Aorta (tissue), 5 donors: ENCODE results near the gene SLC25A25. TPM values are rescaled to one million over a fixed set of nuclear protein-coding genes. Genes with fewer than 3 reads are reported as not detected.
"Not testable (repeated sequence)": the region's sequence is repeated elsewhere in the genome, so short reads cannot be mapped to it uniquely, and the experiment has no call there.

Experiments used
- ATAC-seq: fragments of 200-7000 bp; cut with Tn5 transposase; one replicate; pipeline ENCODE4 v1.9.1; 2022; ENCODE audit warnings: moderate library complexity; ENCODE audit not compliant: low FRiP score
- DNase-seq, 2 donors: peaks; one replicate each; pipeline ENCODE4 v3.0.0-alpha.2; 2020
- H3K27ac ChIP-seq, 2 donors: one replicate each; pipeline ENCODE4 v1.5.1; 2013; ENCODE audit warnings: low read length in 2 of 2, mild to moderate bottlenecking in 2 of 2, moderate library complexity in 2 of 2, control low read depth in 1 of 2, inconsistent platforms in 1 of 2, low read depth in 1 of 2
- H3K27me3 ChIP-seq, 2 donors: one replicate each; pipeline ENCODE4 v1.6.1; 2013; ENCODE audit warnings: control low read depth in 1 of 2, low read length in 1 of 2, mild to moderate bottlenecking in 1 of 2, moderate library complexity in 1 of 2; ENCODE audit not compliant: insufficient read depth in 2 of 2, control insufficient read depth in 1 of 2
- H3K36me3 ChIP-seq, 2 donors: one replicate each; pipeline ENCODE4 v1.6.1; 2013; ENCODE audit warnings: control low read depth in 1 of 2, low read length in 1 of 2, mild to moderate bottlenecking in 1 of 2; ENCODE audit not compliant: insufficient read depth in 2 of 2, control insufficient read depth in 1 of 2
- H3K4me1 ChIP-seq, 2 donors: one replicate each; pipeline ENCODE4 v1.6.1; 2013; ENCODE audit warnings: low read length in 2 of 2, control low read depth in 1 of 2, mild to moderate bottlenecking in 1 of 2, moderate library complexity in 1 of 2; ENCODE audit not compliant: insufficient read depth in 2 of 2, control insufficient read depth in 1 of 2
- H3K4me3 ChIP-seq, 2 donors: one replicate each; pipeline ENCODE4 v1.5.1; 2013; ENCODE audit warnings: low read length in 2 of 2, control low read depth in 1 of 2, mild to moderate bottlenecking in 1 of 2
- H3K9me3 ChIP-seq: one replicate; pipeline ENCODE4 v1.6.1; 2013; ENCODE audit warnings: mild to moderate bottlenecking, low read length; ENCODE audit not compliant: control insufficient read depth
- WGBS, 2 donors: extraction: QIAGEN DNeasy Blood & Tissue Kit; methylation state at CpG; one replicate each; pipeline ENCODE4 v1.1.7; 2013; 5-methylcytosine and 5-hydroxymethylcytosine counted together
- intact Hi-C, 2 donors: fragments of 100-400 bp; cut with DNase I; formaldehyde crosslinking; loops; one replicate each; pipeline versions ENCODE4 v1.14.2 to v1.15.0; 2022
- polyA plus RNA-seq, 2 donors: library from polyadenylated mRNA; stranded (reverse); fragments of 200-250 nt; gene quantifications; one replicate each; pipeline ENCODE4 v1.2.3, GENCODE V29; 2013
- total RNA-seq, 2 donors: library from RNA; stranded (reverse); fragmentation: NEBNext Ultra II Directional; extraction: Animal tissue kit (Norgen Biotek cat#: 25700); gene quantifications; one replicate each; pipeline ENCODE4 v1.2.1, GENCODE V29; 2021
- donor health status: healthy with polysubstance abuse.
- donor health status: Bipolar disorder and iron deficiency.
- donor health status: DM: no; HTN: no; CAD: no.
- donor health status: DM: no; HTN: no; CAD: no.
- donor health status: DM: yes; HTN: yes; CAD: no.

Gene SLC25A25
- total and polyA plus RNA-seq, 4 donors, result 9.8 to 40.9 (median 15.3) TPM

GRCh38 chr9:128065907-128066712 is 1.9 kb upstream of the SLC25A25 start:
- WGBS, 2 donors, result 93 to 94% methylated on average over 18 of the region's 18 CpGs
- no peaks in the 10 kb centered on the region for H3K9me3 ChIP-seq
- DNase-seq (peak in 1 of 2 donors; percentile 60), ATAC-seq (no peak)
- H3K4me3 ChIP-seq, result peak overlapping the region in 1 of 2 donors; percentile 1
- peaks cover 0 to 2% of the 10 kb centered on the region in 2 donors for H3K4me1 ChIP-seq
- no peak overlapping the region for H3K27ac ChIP-seq
- H3K27me3 ChIP-seq, result no peaks in the 10 kb centered on the region
- peaks cover 0 to 1% of the 10 kb centered on the region in 2 donors for H3K36me3 ChIP-seq
- intact Hi-C loops, result no loop called here

- Histone ChIP-seq H3K9me3 (no peaks in the 10 kb centered on the region), H3K36me3 (peaks cover 0 to 1% of the 10 kb centered on the region in 2 donors), H3K4me1 (peaks cover 2% of the 10 kb centered on the region in 2 donors), H3K27ac (peak within 1 kb of the TSS; percentile 70 to 95), H3K4me3 (peak within 1 kb of the TSS; percentile 81 to 91), H3K27me3 (no peaks in the 10 kb centered on the region)
- intact Hi-C loops, result no loop called here
- WGBS, 2 donors, result 34 to 38% methylated on average over 52 to 54 of the region's 54 CpGs
- peak; percentile 91 for ATAC-seq
- peak; percentile 98 for DNase-seq
Observed at GRCh38 chr9:128066713-128067644, 1.1 kb upstream of the SLC25A25 start, which contains the start of gene NAIF1. NAIF1 (minus strand) TSS chr9:128067320; CDS start chr9:128067101, 219 bp downstream.

- intact Hi-C loops, result no loop called here
- H3K4me1 ChIP-seq, result peaks cover 2 to 7% of the 10 kb centered on the region in 2 donors
- peak overlapping the region; percentile 81 to 91 for H3K4me3 ChIP-seq
- no peaks in the 10 kb centered on the region for H3K36me3 ChIP-seq
- peak overlapping the region; percentile 70 to 95 for H3K27ac ChIP-seq
- DNase-seq, result peak; percentile 62 to 79
- ATAC-seq, result no peak
- H3K9me3 ChIP-seq, result no peaks in the 10 kb centered on the region
- no peaks in the 10 kb centered on the region for H3K27me3 ChIP-seq
- 0 to 1% methylated on average over 45 to 50 of the region's 50 CpGs for WGBS, 2 donors
Observed at GRCh38 chr9:128068386-128069205, 564 bp downstream of the SLC25A25 start.

- no peak overlapping the region for H3K4me3 ChIP-seq
- no peaks in the 10 kb centered on the region for H3K9me3 ChIP-seq
- no peaks in the 10 kb centered on the region for H3K36me3 ChIP-seq
- intact Hi-C loops, result no loop called here
- ATAC-seq (no peak), DNase-seq (no peak)
- no peaks in the 10 kb centered on the region for H3K27me3 ChIP-seq
- 17 to 21% methylated on average over 7 of the region's 7 CpGs for WGBS, 2 donors
- H3K27ac ChIP-seq, result peak overlapping the region; percentile 31 to 43
- H3K4me1 ChIP-seq, result peaks cover 2 to 9% of the 10 kb centered on the region in 2 donors
Observed at GRCh38 chr9:128070874-128071273, 2.8 kb downstream of the SLC25A25 start.

- peak overlapping the region in 1 of 2 donors; percentile 39 for H3K27ac ChIP-seq
- WGBS, 2 donors, result 90 to 92% methylated on average over 12 of the region's 12 CpGs
- H3K9me3 ChIP-seq, H3K4me3 ChIP-seq, DNase-seq, H3K36me3 ChIP-seq, intact Hi-C loops, ATAC-seq, H3K4me1 ChIP-seq, H3K27me3 ChIP-seq: not testable (repeated sequence)
Observed at GRCh38 chr9:128071475-128071874, 3.4 kb downstream of the SLC25A25 start.

GRCh38 chr9:128072144-128073021 is 4.4 kb downstream of the SLC25A25 start:
- Histone ChIP-seq H3K9me3 (no peaks in the 10 kb centered on the region), H3K36me3 (no peaks in the 10 kb centered on the region), H3K27ac (peak overlapping the region; percentile 80 to 96), H3K4me1 (peaks cover 0 to 10% of the 10 kb centered on the region in 2 donors), H3K4me3 (no peak overlapping the region), H3K27me3 (no peaks in the 10 kb centered on the region)
- DNase-seq, result peak; percentile 88 to 92
- peak; percentile 40 for ATAC-seq
- WGBS, 2 donors, result 1% methylated on average over 5 of the region's 5 CpGs
- intact Hi-C loops, result no loop called here

- DNase-seq (no peak), ATAC-seq (peak; percentile 47)
- Histone ChIP-seq H3K27ac (peak overlapping the region; percentile 29 to 96), H3K36me3 (no peaks in the 10 kb centered on the region), H3K4me1 (peaks cover 0 to 10% of the 10 kb centered on the region in 2 donors), H3K9me3 (no peaks in the 10 kb centered on the region), H3K4me3 (no peak overlapping the region), H3K27me3 (no peaks in the 10 kb centered on the region)
- intact Hi-C loops, result no loop called here
- 75 to 79% methylated on average over 7 of the region's 7 CpGs for WGBS, 2 donors
Observed at GRCh38 chr9:128073253-128073886, 5.3 kb downstream of the SLC25A25 start.
